Esophagus mucosa (tissue), 1 donor: Measurements from ENCODE around the gene RCAN2. TPM values are rescaled to one million over a fixed set of nuclear protein-coding genes. Genes with fewer than 3 reads are reported as not detected.

Experiments
- ATAC-seq: fragments of 200-7000 bp; cut with Tn5 transposase; one replicate; pipeline ENCODE4 v1.9.1; 2020
- total RNA-seq: library from RNA; stranded (reverse); gene quantifications from one replicate; pipeline ENCODE4 v1.2.4, GENCODE V29; 2023
- donor health status: DM: yes; HTN: yes; CAD: no.

Gene RCAN2
- total RNA-seq, 1 donor from 2014 or later, result 1.00 TPM

GRCh38 chr6:46289898-46290297, 201.4 kb downstream of the RCAN2 start:
- no peak for ATAC-seq

- ATAC-seq, result no peak
Measured at GRCh38 chr6:46288835-46289234, 202.4 kb downstream of the RCAN2 start.

- no peak for ATAC-seq
Measured at GRCh38 chr6:46287681-46288080, 203.6 kb downstream of the RCAN2 start.

GRCh38 chr6:46287043-46287442, 204.2 kb downstream of the RCAN2 start:
- no peak for ATAC-seq

- no peak for ATAC-seq
Measured at GRCh38 chr6:46284475-46284874, 206.8 kb downstream of the RCAN2 start.

- no peak for ATAC-seq
Measured at GRCh38 chr6:46281110-46281509, 210.1 kb downstream of the RCAN2 start.

GRCh38 chr6:46279874-46280273, 211.4 kb downstream of the RCAN2 start:
- ATAC-seq, result no peak

GRCh38 chr6:46276576-46277142, 214.6 kb downstream of the RCAN2 start:
- ATAC-seq, result no peak

GRCh38 chr6:46274502-46274901, 216.7 kb downstream of the RCAN2 start:
- ATAC-seq, result no peak

GRCh38 chr6:46273911-46274310, 217.3 kb downstream of the RCAN2 start:
- ATAC-seq, result no peak

GRCh38 chr6:46271728-46272127, 219.5 kb downstream of the RCAN2 start:
- ATAC-seq, result no peak

GRCh38 chr6:46271107-46271506, 220.1 kb downstream of the RCAN2 start:
- peak; percentile 38 for ATAC-seq

- no peak for ATAC-seq
Measured at GRCh38 chr6:46270336-46270735, 220.9 kb downstream of the RCAN2 start.

- no peak for ATAC-seq
Measured at GRCh38 chr6:46269447-46270229, 221.6 kb downstream of the RCAN2 start.

- ATAC-seq, result no peak
Measured at GRCh38 chr6:46267515-46267914, 223.7 kb downstream of the RCAN2 start.

- ATAC-seq, result no peak
Measured at GRCh38 chr6:46265373-46265772, 225.9 kb downstream of the RCAN2 start.

GRCh38 chr6:46263707-46264086, 227.6 kb downstream of the RCAN2 start:
- ATAC-seq, result no peak

- no peak for ATAC-seq
Measured at GRCh38 chr6:46262928-46263706, 228.1 kb downstream of the RCAN2 start.

- no peak for ATAC-seq
Measured at GRCh38 chr6:46258249-46258648, 233.0 kb downstream of the RCAN2 start.

- no peak for ATAC-seq
Measured at GRCh38 chr6:46255528-46255927, 235.7 kb downstream of the RCAN2 start.

GRCh38 chr6:46254946-46255345, 236.3 kb downstream of the RCAN2 start:
- no peak for ATAC-seq

- no peak for ATAC-seq
Measured at GRCh38 chr6:46254331-46254730, 236.9 kb downstream of the RCAN2 start.

GRCh38 chr6:46251583-46252339, 239.5 kb downstream of the RCAN2 start:
- ATAC-seq, result no peak
